HepG2 (cell line): ENCODE data around the gene DNMT1. TPM values are rescaled to one million over a fixed set of nuclear protein-coding genes. Genes with fewer than 3 reads are reported as not detected.

Experiments
- microRNA-seq: library from miRNA; unstranded; fragments of <30 nt; microRNA quantifications from one replicate; pipeline ENCODE4, GENCODE V29; 2020
- polyA plus RNA-seq, 8 experiments: library from polyadenylated mRNA; depleted of rRNA in 3 of 8; stranded (reverse) in 7 of 8; unstranded in 1 of 8; fragments of >200 nt; fragmentation: Illumina TruSeq in 4 of 8; extraction: Trizol in 4 of 8; gene quantifications; 2 replicates each; pipeline versions ENCODE4 v1.2.1 to v1.2.3, GENCODE V29; 2011 to 2016; ENCODE audit warnings: low read depth in 4 of 8, missing spikeins in 1 of 8, mixed read lengths in 1 of 8; ENCODE audit not compliant: insufficient read depth in 1 of 8
- small RNA-seq, 3 experiments: library from RNA; depleted of rRNA; stranded (forward); fragments of <200 nt; gene quantifications; one replicate each; pipeline ENCODE3, GENCODE V24; 2012; ENCODE audit warnings: low read depth in 2 of 3, low replicate concordance in 1 of 3; ENCODE audit not compliant: insufficient read length in 3 of 3, insufficient read depth in 2 of 3
- total RNA-seq, 5 experiments: library from RNA; depleted of rRNA; stranded (reverse); fragments of >200 nt; fragmentation: Illumina TruSeq; extraction: Trizol; gene quantifications; 2 replicates each; pipeline ENCODE4 v1.2.3, GENCODE V29; 2016; ENCODE audit warnings: low read depth in 1 of 5

The DNMT1 gene
- total and polyA plus RNA-seq, 2 of the 13 experiments (the other 11 are each of a cell fraction or from before 2014, with no cell fraction given): 31.2 to 91.1 TPM

Small RNA genes within 50 kb of the gene (microRNA-seq; reads per million reads assigned to microRNA genes)
- not detected for gene MIR4322

Small RNA genes within 50 kb of the gene (small RNA-seq; reads per million reads assigned to genes)
- gene MIR4322 (0 reads per million in 3 experiments), gene SNORD105 (27.1 to 384 (median 221) reads per million in 3 experiments), gene SNORD105B (33.8 to 85.7 (median 55.0) reads per million in 3 experiments)

Other genes starting within 250 kb of the DNMT1 start
- 0.02 TPM in 1 of 2 replicates, not detected in the other for gene COL5A3, start 184.4 kb downstream of the DNMT1 start, total RNA-seq (2016; rRNA removed; fragmentation: Illumina TruSeq; extraction: Trizol)
- 0.03 TPM in 1 of 2 replicates, not detected in the other for gene COL5A3, start 184.4 kb downstream of the DNMT1 start, polyA plus RNA-seq (2011; rRNA removed)
- not detected in 2 replicates for gene RDH8, start 181.5 kb downstream of the DNMT1 start, total RNA-seq (2016; rRNA removed; fragmentation: Illumina TruSeq; extraction: Trizol)
- not detected in 2 replicates for gene RDH8, start 181.5 kb downstream of the DNMT1 start, polyA plus RNA-seq (2011; rRNA removed)
- 8.9 and 12.3 TPM in 2 replicates for gene SHFL, start 108.6 kb downstream of the DNMT1 start, total RNA-seq (2016; rRNA removed; fragmentation: Illumina TruSeq; extraction: Trizol)
- gene SHFL, start 108.6 kb downstream of the DNMT1 start, polyA plus RNA-seq (2011; rRNA removed): 36.4 and 47.5 TPM in 2 replicates
- gene ANGPTL6, start 92.3 kb downstream of the DNMT1 start, total RNA-seq (2016; rRNA removed; fragmentation: Illumina TruSeq; extraction: Trizol): 0.15 TPM in 1 of 2 replicates, not detected in the other
- 1.4 and 2.2 TPM in 2 replicates for gene ANGPTL6, start 92.3 kb downstream of the DNMT1 start, polyA plus RNA-seq (2011; rRNA removed)
- gene PPAN, start 88.6 kb downstream of the DNMT1 start, total RNA-seq (2016; rRNA removed; fragmentation: Illumina TruSeq; extraction: Trizol): 23.9 and 36.2 TPM in 2 replicates
- gene PPAN, start 88.6 kb downstream of the DNMT1 start, polyA plus RNA-seq (2011; rRNA removed): 41.9 and 53.5 TPM in 2 replicates
- 1.5 and 4.0 TPM in 2 replicates for gene P2RY11, start 83.3 kb downstream of the DNMT1 start, total RNA-seq (2016; rRNA removed; fragmentation: Illumina TruSeq; extraction: Trizol)
- 7.8 and 13.2 TPM in 2 replicates for gene P2RY11, start 83.3 kb downstream of the DNMT1 start, polyA plus RNA-seq (2011; rRNA removed)
- gene EIF3G, start 75.1 kb downstream of the DNMT1 start, total RNA-seq (2016; rRNA removed; fragmentation: Illumina TruSeq; extraction: Trizol): 173 and 206 TPM in 2 replicates
- gene EIF3G, start 75.1 kb downstream of the DNMT1 start, polyA plus RNA-seq (2011; rRNA removed): 135 and 141 TPM in 2 replicates
- 0.93 and 1.3 TPM in 2 replicates for gene S1PR2, start 36.4 kb upstream of the DNMT1 start, total RNA-seq (2016; rRNA removed; fragmentation: Illumina TruSeq; extraction: Trizol)
- 0.91 and 1.2 TPM in 2 replicates for gene S1PR2, start 36.4 kb upstream of the DNMT1 start, polyA plus RNA-seq (2011; rRNA removed)
- 36.7 and 40.6 TPM in 2 replicates for gene MRPL4, start 57.3 kb upstream of the DNMT1 start, total RNA-seq (2016; rRNA removed; fragmentation: Illumina TruSeq; extraction: Trizol)
- 42.5 and 45.4 TPM in 2 replicates for gene MRPL4, start 57.3 kb upstream of the DNMT1 start, polyA plus RNA-seq (2011; rRNA removed)
- 12.8 and 37.9 TPM in 2 replicates for gene ICAM1, start 76.2 kb upstream of the DNMT1 start, total RNA-seq (2016; rRNA removed; fragmentation: Illumina TruSeq; extraction: Trizol)
- gene ICAM1, start 76.2 kb upstream of the DNMT1 start, polyA plus RNA-seq (2011; rRNA removed): 98.4 and 153 TPM in 2 replicates
- gene ICAM4, start 92.0 kb upstream of the DNMT1 start, total RNA-seq (2016; rRNA removed; fragmentation: Illumina TruSeq; extraction: Trizol): 1.5 and 2.9 TPM in 2 replicates
- 3.1 and 4.0 TPM in 2 replicates for gene ICAM4, start 92.0 kb upstream of the DNMT1 start, polyA plus RNA-seq (2011; rRNA removed)
- 0.46 TPM in 1 of 2 replicates, not detected in the other for gene ICAM5, start 95.0 kb upstream of the DNMT1 start, total RNA-seq (2016; rRNA removed; fragmentation: Illumina TruSeq; extraction: Trizol)
- 1.6 and 1.9 TPM in 2 replicates for gene ICAM5, start 95.0 kb upstream of the DNMT1 start, polyA plus RNA-seq (2011; rRNA removed)
- 0.56 and 2.4 TPM in 2 replicates for gene ZGLP1, start 114.9 kb upstream of the DNMT1 start, total RNA-seq (2016; rRNA removed; fragmentation: Illumina TruSeq; extraction: Trizol)
- 3.0 and 4.7 TPM in 2 replicates for gene ZGLP1, start 114.9 kb upstream of the DNMT1 start, polyA plus RNA-seq (2011; rRNA removed)
- 21.0 and 22.6 TPM in 2 replicates for gene FDX2, start 121.1 kb upstream of the DNMT1 start, total RNA-seq (2016; rRNA removed; fragmentation: Illumina TruSeq; extraction: Trizol)
- gene FDX2, start 121.1 kb upstream of the DNMT1 start, polyA plus RNA-seq (2011; rRNA removed): 24.7 and 27.8 TPM in 2 replicates
- 7.9 and 17.7 TPM in 2 replicates for gene RAVER1, start 138.6 kb upstream of the DNMT1 start, total RNA-seq (2016; rRNA removed; fragmentation: Illumina TruSeq; extraction: Trizol)
- gene RAVER1, start 138.6 kb upstream of the DNMT1 start, polyA plus RNA-seq (2011; rRNA removed): 3.6 and 4.4 TPM in 2 replicates
- gene ICAM3, start 144.7 kb upstream of the DNMT1 start, total RNA-seq (2016; rRNA removed; fragmentation: Illumina TruSeq; extraction: Trizol): 21.0 and 25.1 TPM in 2 replicates
- 14.1 and 16.3 TPM in 2 replicates for gene ICAM3, start 144.7 kb upstream of the DNMT1 start, polyA plus RNA-seq (2011; rRNA removed)
- gene TYK2, start 185.6 kb upstream of the DNMT1 start, total RNA-seq (2016; rRNA removed; fragmentation: Illumina TruSeq; extraction: Trizol): 39.9 and 60.1 TPM in 2 replicates
- 38.8 and 40.8 TPM in 2 replicates for gene TYK2, start 185.6 kb upstream of the DNMT1 start, polyA plus RNA-seq (2011; rRNA removed)
- gene CDC37, start 208.6 kb upstream of the DNMT1 start, total RNA-seq (2016; rRNA removed; fragmentation: Illumina TruSeq; extraction: Trizol): 134 and 158 TPM in 2 replicates
- gene CDC37, start 208.6 kb upstream of the DNMT1 start, polyA plus RNA-seq (2011; rRNA removed): 177 and 191 TPM in 2 replicates
- 1.1 TPM in 2 replicates for gene PDE4A, start 225.6 kb upstream of the DNMT1 start, total RNA-seq (2016; rRNA removed; fragmentation: Illumina TruSeq; extraction: Trizol)
- 4.1 TPM in 2 replicates for gene PDE4A, start 225.6 kb upstream of the DNMT1 start, polyA plus RNA-seq (2011; rRNA removed)